Esophagus muscularis mucosa (tissue), 4 donors: ENCODE measurements around the gene CEP131. TPM values are rescaled to one million over a fixed set of nuclear protein-coding genes. Genes with fewer than 3 reads are reported as not detected.

Experiments used
- DNase-seq: peaks from one replicate; pipeline ENCODE4 v3.0.0-alpha.2; 2017; ENCODE audit errors: extremely low spot score
- H3K27ac ChIP-seq, 4 donors: fragments of 200-600 bp; sonication (generic); replicated peaks in 1 of 4; 1 replicate in 3 of 4; 2 replicates in 1 of 4; pipeline ENCODE4 v1.5.1; 2016 to 2019; ENCODE audit warnings: mild to moderate bottlenecking in 1 of 4
- H3K27me3 ChIP-seq, 4 donors: fragments of 200-600 bp; sonication (generic); one replicate each; pipeline versions ENCODE4 v1.5.1 to v1.6.0; 2016 to 2019
- H3K36me3 ChIP-seq, 4 donors: fragments of 200-600 bp; sonication (generic); one replicate each; pipeline ENCODE4 v1.5.1; 2016 to 2019
- H3K4me1 ChIP-seq, 4 donors: fragments of 200-600 bp; sonication (generic); one replicate each; pipeline ENCODE4 v1.5.1; 2016 to 2019
- H3K4me3 ChIP-seq, 4 donors: fragments of 200-600 bp; sonication (generic); 1 replicate in 2 of 4; 2 replicates in 2 of 4; pipeline ENCODE4 v1.5.1; 2016 to 2019; ENCODE audit warnings: mild to moderate bottlenecking in 4 of 4, moderate library complexity in 1 of 4
- H3K9me3 ChIP-seq, 4 donors: fragments of 200-600 bp; sonication (generic); 1 replicate in 3 of 4; 2 replicates in 1 of 4; pipeline ENCODE4 v1.5.1; 2016 to 2019
- EP300 ChIP-seq: sonication (generic); formaldehyde crosslinking; IDR thresholded peaks from one replicate; pipeline ENCODE4 v1.6.1; 2017; ENCODE audit warnings: antibody characterized with exemption
- POLR2A ChIP-seq: fragments of 450-650 bp; IDR thresholded peaks from one replicate; pipeline ENCODE4 v1.6.1; 2017; ENCODE audit warnings: antibody characterized with exemption, moderate library complexity, mild to moderate bottlenecking, low read depth
- POLR2AphosphoS5 ChIP-seq, 2 donors: sonication (generic); formaldehyde crosslinking; IDR thresholded peaks; one replicate each; pipeline ENCODE4 v1.6.1; 2017; ENCODE audit warnings: antibody characterized with exemption in 2 of 2
- WGBS: methylation state at CpG from one replicate; pipeline ENCODE4 v1.1.5; 2018; 5-methylcytosine and 5-hydroxymethylcytosine counted together
- intact Hi-C: fragments of 100-400 bp; cut with DNase I; formaldehyde crosslinking; loops from one replicate; pipeline ENCODE4 v1.15.1; 2023
- total RNA-seq, 4 donors: library from RNA; depleted of rRNA; stranded (reverse); fragments of >200 nt; gene quantifications; one replicate each; pipeline versions ENCODE4 v1.1.0 to v1.2.1, GENCODE V29; 2016
- TF ChIP-seq, protein P1 (sequence below), 3 experiments: fragments of 200-600 bp in 2 of 3; fragments of 450-650 bp in 1 of 3; sonication (generic) in 2 of 3; IDR thresholded peaks; one replicate each; pipeline ENCODE4 v1.5.1; 2017 to 2019; ENCODE audit warnings: antibody characterized with exemption in 3 of 3, mild to moderate bottlenecking in 2 of 3, moderate library complexity in 1 of 3

The CEP131 gene
- total RNA-seq, 4 donors from 2014 or later = 4.5 to 10.6 (median 8.9) TPM

DNA sequence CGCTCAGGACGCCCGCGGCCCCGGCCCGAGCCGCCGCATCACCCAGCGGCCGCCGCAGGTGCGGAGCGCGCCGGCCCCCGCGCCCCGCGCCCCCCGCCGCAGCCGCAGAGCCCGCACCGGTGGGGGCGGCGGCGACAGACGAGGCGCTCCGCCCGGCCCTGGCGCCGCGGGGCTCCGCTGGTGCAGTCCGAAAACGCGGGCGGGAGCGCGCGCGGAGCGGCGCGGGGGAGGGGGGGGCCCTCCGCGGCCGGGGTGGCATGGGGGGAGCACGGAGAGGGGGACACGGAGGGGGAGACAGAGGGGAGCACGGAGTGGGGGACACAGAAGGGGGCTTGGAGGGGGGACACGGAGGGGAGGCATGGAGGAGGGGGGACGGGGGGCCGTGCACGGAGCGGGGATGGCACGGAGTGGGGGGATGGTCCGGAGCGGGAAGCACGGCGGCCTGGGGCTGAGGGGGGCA lies 56.7 kb downstream of the CEP131 start, which contains the start of gene AATK:
AATK (minus strand) TSS at position 189 of the 460 bp plus-strand sequence. CDS start 229 bp downstream, outside the sequence.
- intact Hi-C loops = no loop called here
- peak within 1 kb of the TSS; percentile 55 to 65 (median 58) for H3K4me3 ChIP-seq
- H3K4me1 ChIP-seq = peaks cover 10 to 24% (median 24%) of the 10 kb centered on the region in 4 donors
- H3K27ac ChIP-seq = peak within 1 kb of the TSS; percentile 48 to 70 (median 56)
- no peaks in the 10 kb centered on the region for H3K9me3 ChIP-seq
- H3K27me3 ChIP-seq = peaks cover 0 to 14% (median 2%) of the 10 kb centered on the region in 4 donors
- H3K36me3 ChIP-seq = no peaks in the 10 kb centered on the region
- TF ChIP-seq POLR2A = no peak
- no peak for TF ChIP-seq EP300
- TF ChIP-seq, protein P1, sequence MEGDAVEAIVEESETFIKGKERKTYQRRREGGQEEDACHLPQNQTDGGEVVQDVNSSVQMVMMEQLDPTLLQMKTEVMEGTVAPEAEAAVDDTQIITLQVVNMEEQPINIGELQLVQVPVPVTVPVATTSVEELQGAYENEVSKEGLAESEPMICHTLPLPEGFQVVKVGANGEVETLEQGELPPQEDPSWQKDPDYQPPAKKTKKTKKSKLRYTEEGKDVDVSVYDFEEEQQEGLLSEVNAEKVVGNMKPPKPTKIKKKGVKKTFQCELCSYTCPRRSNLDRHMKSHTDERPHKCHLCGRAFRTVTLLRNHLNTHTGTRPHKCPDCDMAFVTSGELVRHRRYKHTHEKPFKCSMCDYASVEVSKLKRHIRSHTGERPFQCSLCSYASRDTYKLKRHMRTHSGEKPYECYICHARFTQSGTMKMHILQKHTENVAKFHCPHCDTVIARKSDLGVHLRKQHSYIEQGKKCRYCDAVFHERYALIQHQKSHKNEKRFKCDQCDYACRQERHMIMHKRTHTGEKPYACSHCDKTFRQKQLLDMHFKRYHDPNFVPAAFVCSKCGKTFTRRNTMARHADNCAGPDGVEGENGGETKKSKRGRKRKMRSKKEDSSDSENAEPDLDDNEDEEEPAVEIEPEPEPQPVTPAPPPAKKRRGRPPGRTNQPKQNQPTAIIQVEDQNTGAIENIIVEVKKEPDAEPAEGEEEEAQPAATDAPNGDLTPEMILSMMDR (IDR thresholded peaks at IDR 0.05) = no peak
- no peak for TF ChIP-seq POLR2AphosphoS5 (IDR thresholded peaks at IDR 0.05)
- WGBS = 10% methylated on average over 4 of the region's 62 CpGs
- no peak for DNase-seq

- H3K27me3 ChIP-seq = peaks cover 0 to 14% (median 2%) of the 10 kb centered on the region in 4 donors
- peak within 1 kb of the TSS; percentile 55 to 65 (median 58) for H3K4me3 ChIP-seq
- no peak for DNase-seq
- H3K27ac ChIP-seq = peak within 1 kb of the TSS; percentile 48 to 70 (median 56)
- H3K9me3 ChIP-seq = no peaks in the 10 kb centered on the region
- intact Hi-C loops = no loop called here
- TF ChIP-seq POLR2A = no peak
- TF ChIP-seq, protein P1 (IDR thresholded peaks at IDR 0.05) = no peak
- TF ChIP-seq POLR2AphosphoS5 (IDR thresholded peaks at IDR 0.05) = no peak
- TF ChIP-seq EP300 = no peak
- H3K36me3 ChIP-seq = no peaks in the 10 kb centered on the region
- WGBS = 73% methylated on average over 7 of the region's 46 CpGs
- H3K4me1 ChIP-seq = peaks cover 10 to 28% (median 27%) of the 10 kb centered on the region in 4 donors
Measured at GRCh38 chr17:81165246-81166032, 57.3 kb downstream of the CEP131 start, which contains the start of gene PVALEF. Gene PVALEF (plus strand): TSS chr17:81165507. CDS start chr17:81181227, 15,720 bp downstream.

- H3K36me3 ChIP-seq = no peaks in the 10 kb centered on the region
- peak overlapping the region; percentile 55 to 65 (median 58) for H3K4me3 ChIP-seq
- peak overlapping the region; percentile 48 to 70 (median 56) for H3K27ac ChIP-seq
- H3K4me1 ChIP-seq = peaks cover 10 to 36% (median 30%) of the 10 kb centered on the region in 4 donors
- no peak for DNase-seq
- WGBS = 68% methylated on average over 10 of the region's 19 CpGs
- intact Hi-C loops = no loop called here
- peaks cover 0 to 17% (median 2%) of the 10 kb centered on the region in 4 donors for H3K27me3 ChIP-seq
- H3K9me3 ChIP-seq = no peaks in the 10 kb centered on the region
- TF ChIP-seq POLR2AphosphoS5 (IDR thresholded peaks at IDR 0.05) = peak in 1 of 2 donors; percentile 53
- TF ChIP-seq, protein P1 (IDR thresholded peaks at IDR 0.05) = no peak
- no peak for TF ChIP-seq EP300
Measured at GRCh38 chr17:81164371-81165245, 58.2 kb downstream of the CEP131 start.

- no peaks in the 10 kb centered on the region for H3K9me3 ChIP-seq
- H3K4me1 ChIP-seq = peaks cover 10 to 36% (median 31%) of the 10 kb centered on the region in 4 donors
- 80% methylated on average over 10 of the region's 15 CpGs for WGBS
- H3K27me3 ChIP-seq = peaks cover 0 to 18% (median 2%) of the 10 kb centered on the region in 4 donors
- H3K4me3 ChIP-seq = no peak overlapping the region
- intact Hi-C loops = no loop called here
- H3K36me3 ChIP-seq = no peaks in the 10 kb centered on the region
- DNase-seq = no peak
- TF ChIP-seq, protein P1 (IDR thresholded peaks at IDR 0.05) = no peak
- H3K27ac ChIP-seq = peak overlapping the region in 2 of 4 donors; percentile 63 to 70
Measured at GRCh38 chr17:81163703-81164370, 58.9 kb downstream of the CEP131 start.
